Fibroblast of the aortic adventitia (primary cell): ENCODE measurements around the gene RMDN3. TPM values are rescaled to one million over a fixed set of nuclear protein-coding genes. Genes with fewer than 3 reads are reported as not detected.

Experiments
- DNase-seq: peaks from one replicate; pipeline ENCODE4 v3.0.0-alpha.2; 2010; ENCODE audit warnings: low read depth
- H3K4me3 ChIP-seq: 2 replicates; pipeline ENCODE4 v1.5.1; 2011; ENCODE audit warnings: low read depth, mild to moderate bottlenecking, control low read depth, low read length, moderate library complexity
- total RNA-seq: library from RNA; depleted of rRNA; stranded (reverse); fragments of >200 nt; gene quantifications from 2 replicates; pipeline ENCODE4 v1.2.3, GENCODE V29; 2012; ENCODE audit warnings: low replicate concordance
- TF ChIP-seq, protein P1 (sequence below): IDR thresholded peaks from 2 replicates; pipeline ENCODE4 v1.5.1; 2011; ENCODE audit warnings: mild to moderate bottlenecking, low read length, control low read depth, inconsistent platforms; ENCODE audit not compliant: insufficient read depth

The RMDN3 gene
- total RNA-seq, 1 donor = 18.0 TPM

DNA sequence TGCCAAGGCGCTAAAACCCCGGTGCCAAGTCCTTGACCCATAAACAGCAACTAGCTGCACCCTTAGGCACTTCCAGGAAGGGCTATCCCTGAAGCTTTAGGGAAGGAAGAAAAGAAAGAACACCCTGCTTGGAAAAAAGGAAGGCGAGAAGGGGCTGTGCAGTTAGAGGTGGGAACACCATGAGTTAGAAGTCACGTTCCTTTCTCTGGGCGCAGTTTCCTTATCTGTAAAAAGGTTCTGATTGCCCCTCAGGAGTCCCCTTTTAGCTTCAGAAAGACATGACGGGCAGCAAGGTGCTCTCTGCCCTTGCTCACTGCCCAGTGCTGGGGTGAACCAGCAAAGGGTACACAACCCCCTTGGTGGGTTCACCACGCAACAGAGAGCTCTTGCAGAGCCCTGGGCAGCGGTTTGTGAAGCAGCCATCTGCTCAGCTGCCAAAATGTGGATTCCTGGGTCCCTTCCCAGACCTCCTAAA lies 9.6 kb upstream of the RMDN3 start:
- TF ChIP-seq, protein P1, sequence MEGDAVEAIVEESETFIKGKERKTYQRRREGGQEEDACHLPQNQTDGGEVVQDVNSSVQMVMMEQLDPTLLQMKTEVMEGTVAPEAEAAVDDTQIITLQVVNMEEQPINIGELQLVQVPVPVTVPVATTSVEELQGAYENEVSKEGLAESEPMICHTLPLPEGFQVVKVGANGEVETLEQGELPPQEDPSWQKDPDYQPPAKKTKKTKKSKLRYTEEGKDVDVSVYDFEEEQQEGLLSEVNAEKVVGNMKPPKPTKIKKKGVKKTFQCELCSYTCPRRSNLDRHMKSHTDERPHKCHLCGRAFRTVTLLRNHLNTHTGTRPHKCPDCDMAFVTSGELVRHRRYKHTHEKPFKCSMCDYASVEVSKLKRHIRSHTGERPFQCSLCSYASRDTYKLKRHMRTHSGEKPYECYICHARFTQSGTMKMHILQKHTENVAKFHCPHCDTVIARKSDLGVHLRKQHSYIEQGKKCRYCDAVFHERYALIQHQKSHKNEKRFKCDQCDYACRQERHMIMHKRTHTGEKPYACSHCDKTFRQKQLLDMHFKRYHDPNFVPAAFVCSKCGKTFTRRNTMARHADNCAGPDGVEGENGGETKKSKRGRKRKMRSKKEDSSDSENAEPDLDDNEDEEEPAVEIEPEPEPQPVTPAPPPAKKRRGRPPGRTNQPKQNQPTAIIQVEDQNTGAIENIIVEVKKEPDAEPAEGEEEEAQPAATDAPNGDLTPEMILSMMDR = no peak
- peak; percentile 32 for DNase-seq
- H3K4me3 ChIP-seq = peak overlapping the region; percentile 61

DNA sequence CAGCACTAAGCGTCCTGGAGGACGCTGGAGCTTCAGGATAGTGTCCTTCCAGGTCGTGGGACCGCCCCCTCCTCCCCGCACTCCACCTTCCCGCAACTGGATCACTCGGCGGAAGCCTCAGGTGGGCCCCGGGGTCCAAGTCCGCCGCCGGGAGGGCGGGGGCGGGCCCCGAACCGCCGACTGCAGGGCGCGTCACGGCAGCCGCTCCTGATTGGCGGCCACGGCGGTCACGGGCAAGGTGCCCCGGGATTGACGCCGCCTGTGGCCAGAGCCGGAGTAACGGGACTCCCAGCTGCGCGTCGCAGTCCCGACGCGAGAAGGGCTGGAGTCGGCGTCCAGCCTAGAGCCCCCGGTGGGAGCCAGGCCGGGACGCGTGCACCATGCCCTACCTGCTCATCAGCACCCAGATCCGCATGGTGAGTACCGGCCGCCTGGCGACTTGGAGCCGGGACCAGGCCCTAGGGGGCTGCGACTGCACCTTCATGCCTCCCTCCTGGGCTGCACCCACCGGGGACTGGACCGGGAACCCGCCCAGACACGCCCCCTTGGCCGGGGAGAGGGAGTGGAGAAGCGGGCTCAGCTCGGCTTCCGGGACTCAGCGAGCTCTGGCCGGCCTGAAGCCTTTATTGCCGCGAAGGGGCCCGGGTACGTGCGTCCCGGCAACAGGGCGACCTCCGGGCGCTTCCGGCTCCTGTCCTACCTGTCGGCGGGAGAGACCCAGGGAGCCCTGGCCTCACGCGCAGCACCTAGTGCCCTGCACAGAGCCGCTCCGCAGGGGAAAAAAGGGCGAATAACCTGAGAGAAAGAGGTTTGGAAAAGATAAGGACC lies 9.0 kb upstream of the RMDN3 start, which contains the start of gene GCHFR:
GCHFR (plus strand) TSS at position 268 of the 828 bp plus-strand sequence; CDS start at position 381, 113 bp downstream.
- H3K4me3 ChIP-seq = peak within 1 kb of the TSS; percentile 61
- TF ChIP-seq, protein P1 = peak; percentile 22
- peak; percentile 39 for DNase-seq

DNA sequence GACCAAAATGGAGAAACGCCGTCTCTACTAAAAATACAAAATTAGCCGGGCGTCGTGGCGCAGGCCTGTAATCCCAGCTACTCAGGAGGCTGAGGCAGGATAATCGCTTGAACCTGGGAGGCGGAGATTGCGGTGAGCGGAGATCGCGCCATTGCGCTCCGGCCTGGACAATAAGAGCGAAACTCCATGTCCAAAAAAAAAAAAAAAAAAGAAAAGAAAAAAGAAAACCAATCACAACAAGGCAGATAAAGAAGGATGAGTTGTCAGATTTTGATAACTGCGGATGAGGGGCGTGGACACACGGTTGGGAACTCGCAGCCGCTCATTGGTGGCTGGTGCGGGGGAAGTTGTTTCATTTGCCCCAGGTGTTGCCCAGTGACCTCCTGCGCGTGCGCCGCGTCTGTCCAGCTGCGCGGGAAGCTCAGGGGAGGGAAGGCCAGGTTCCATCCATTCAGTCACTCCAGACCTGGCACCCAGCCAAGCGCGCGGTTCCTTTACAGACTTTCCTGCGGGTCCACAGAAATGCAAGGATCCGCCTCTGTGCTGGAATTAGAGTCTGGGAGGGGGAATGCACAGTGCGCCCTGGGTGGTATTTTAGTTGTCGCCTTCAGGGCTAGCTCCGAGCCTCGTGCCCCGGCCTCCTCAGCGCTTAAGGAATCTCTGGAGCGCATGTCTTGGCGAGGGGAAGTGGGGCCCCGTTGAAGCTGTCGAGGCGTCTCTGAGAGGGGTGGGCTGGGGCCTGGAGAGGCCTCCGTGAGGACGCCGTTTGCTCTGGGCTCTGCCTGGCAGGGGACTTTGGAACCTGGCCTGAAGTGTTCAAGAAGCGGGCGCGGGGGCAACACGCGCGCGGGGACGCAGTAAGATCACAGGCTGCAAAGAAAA lies 8.1 kb upstream of the RMDN3 start:
- TF ChIP-seq, protein P1 = no peak
- peak overlapping the region; percentile 61 for H3K4me3 ChIP-seq
- peak; percentile 37 for DNase-seq

- TF ChIP-seq, protein P1 = no peak
- no peak overlapping the region for H3K4me3 ChIP-seq
- DNase-seq = no peak
Observed at GRCh38 chr15:40759961-40760360, 4.9 kb upstream of the RMDN3 start.

DNA sequence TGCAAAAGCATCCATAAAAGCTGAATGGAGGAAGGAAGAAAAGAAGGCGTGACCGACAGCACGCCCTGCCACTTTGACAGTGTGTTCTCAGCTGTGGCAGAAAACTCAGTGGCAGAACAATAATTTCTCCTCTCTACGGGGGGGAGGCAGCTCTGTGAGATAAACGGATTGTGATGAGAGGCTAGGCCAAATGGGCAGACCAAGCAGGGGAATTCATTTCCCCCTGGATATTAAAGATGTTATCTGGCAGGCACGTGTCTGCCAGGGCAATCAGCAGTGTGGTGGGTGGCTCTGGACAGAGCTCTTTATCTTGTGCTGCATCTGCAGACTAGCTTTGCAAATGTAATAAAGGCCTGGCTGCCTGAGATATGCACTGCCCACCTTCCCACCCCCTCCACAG lies 1.9 kb upstream of the RMDN3 start:
- no peak overlapping the region for H3K4me3 ChIP-seq
- TF ChIP-seq, protein P1 = no peak
- no peak for DNase-seq

GRCh38 chr15:40755812-40756208 lies 756 bp upstream of the RMDN3 start:
- TF ChIP-seq, protein P1 = no peak
- DNase-seq = no peak
- no peak overlapping the region for H3K4me3 ChIP-seq
